Midbrain (tissue), 1 donor: ENCODE data around the gene MAOB.

Experiments used
- DNase-seq: peaks from one replicate; lab custom pipeline; 2025; lab: John Stamatoyannopoulos, UW

The MAOB gene

GRCh38 chrX:43860646-43861370 is 21.4 kb downstream of the MAOB start:
- DNase-seq, result no peak

- DNase-seq, result no peak
Observed at GRCh38 chrX:43853225-43853828, 28.9 kb downstream of the MAOB start.

GRCh38 chrX:43850629-43851028 is 31.6 kb downstream of the MAOB start:
- no peak for DNase-seq

GRCh38 chrX:43849173-43849572 is 33.1 kb downstream of the MAOB start:
- no peak for DNase-seq

GRCh38 chrX:43847352-43847751 is 34.9 kb downstream of the MAOB start:
- no peak for DNase-seq

GRCh38 chrX:43846558-43846957 is 35.7 kb downstream of the MAOB start:
- no peak for DNase-seq

GRCh38 chrX:43845776-43846175 is 36.5 kb downstream of the MAOB start:
- DNase-seq, result no peak

- no peak for DNase-seq
Observed at GRCh38 chrX:43840265-43840664, 42.0 kb downstream of the MAOB start.

GRCh38 chrX:43836435-43837184 is 45.6 kb downstream of the MAOB start:
- DNase-seq, result no peak

- no peak for DNase-seq
Observed at GRCh38 chrX:43835559-43835958, 46.7 kb downstream of the MAOB start.

GRCh38 chrX:43827791-43828190 is 54.5 kb downstream of the MAOB start:
- no peak for DNase-seq

GRCh38 chrX:43822014-43822413 is 60.2 kb downstream of the MAOB start:
- no peak for DNase-seq

- no peak for DNase-seq
Observed at GRCh38 chrX:43817444-43817843, 64.8 kb downstream of the MAOB start.

- DNase-seq, result no peak
Observed at GRCh38 chrX:43815209-43815608, 67.0 kb downstream of the MAOB start.

- peak; percentile 1 for DNase-seq
Observed at GRCh38 chrX:43813898-43814297, 68.4 kb downstream of the MAOB start.

GRCh38 chrX:43813319-43813718 is 68.9 kb downstream of the MAOB start:
- DNase-seq, result no peak

GRCh38 chrX:43809463-43809862 is 72.8 kb downstream of the MAOB start:
- no peak for DNase-seq

GRCh38 chrX:43808231-43808630 is 74.0 kb downstream of the MAOB start:
- no peak for DNase-seq

GRCh38 chrX:43805579-43805978 is 76.7 kb downstream of the MAOB start:
- DNase-seq, result no peak

- DNase-seq, result no peak
Observed at GRCh38 chrX:43804021-43804420, 78.2 kb downstream of the MAOB start.

GRCh38 chrX:43785930-43786591 is 96.2 kb downstream of the MAOB start:
- no peak for DNase-seq

- no peak for DNase-seq
Observed at GRCh38 chrX:43758044-43758443, 124.2 kb downstream of the MAOB start.

GRCh38 chrX:43756076-43756475 is 126.2 kb downstream of the MAOB start:
- no peak for DNase-seq
